ENCODE measurements around the gene SFRP5.

- TF ChIP-seq CTCF (IDR thresholded peaks at IDR 0.05; ENCODE audit: extremely low read depth in 1 of 2, insufficient read depth in 1 of 2, low read depth in 1 of 2, low read length in 2 of 2), result no peak
- TF ChIP-seq POLR2AphosphoS5 (IDR thresholded peaks at IDR 0.05; ENCODE audit: insufficient read depth, low read depth, low read length), result no peak
- no peak for TF ChIP-seq POLR2A (IDR thresholded peaks at IDR 0.05; ENCODE audit: low read depth, low read length)
- no peak for TF ChIP-seq EZH2 (IDR thresholded peaks at IDR 0.05; ENCODE audit: borderline replicate concordance, low read depth, low read length, severe bottlenecking)
- no peak for TF ChIP-seq GATA2 (IDR thresholded peaks at IDR 0.05; ENCODE audit: insufficient read depth, insufficient read length, low read depth, low read length)
Measured at GRCh38 chr10:97748116-97748515, 23.7 kb downstream of the SFRP5 start.

All from endothelial cell of umbilical vein (primary cell).